SU-DHL-6 (cell line): ENCODE measurements around the gene PTPN14.

Experiments
- H2AFZ ChIP-seq: fragments of 200-600 bp; sonication (generic); 2 replicates; pipeline ENCODE4 v1.6.1; 2014; ENCODE audit warnings: low read depth, mild to moderate bottlenecking, moderate library complexity, mixed read lengths, antibody characterized with exemption, low read length; ENCODE audit not compliant: severe bottlenecking
- H3F3A ChIP-seq: fragments of 200-600 bp; shearing (Covaris generic); 2 replicates; pipeline ENCODE4 v1.6.0; 2016; ENCODE audit warnings: antibody characterized with exemption, mild to moderate bottlenecking; ENCODE audit not compliant: insufficient read depth
- H3K27ac ChIP-seq: fragments of 200-600 bp; sonication (generic); 2 replicates; pipeline ENCODE4 v1.5.1; 2016; ENCODE audit warnings: low read depth, mild to moderate bottlenecking, low read length, moderate library complexity, mixed read lengths
- H3K27me3 ChIP-seq: fragments of 200-600 bp; sonication (generic), shearing (Covaris generic); 2 replicates; pipeline ENCODE4 v1.6.0; 2014; ENCODE audit warnings: mild to moderate bottlenecking, low read length
- H3K36me3 ChIP-seq: fragments of 200-600 bp; sonication (generic); 2 replicates; pipeline ENCODE4 v1.6.1; 2014; ENCODE audit warnings: mild to moderate bottlenecking, low read length, mixed read lengths
- H3K4me2 ChIP-seq: fragments of 300-600, 200-600 bp; shearing (Covaris generic), sonication (generic); 2 replicates; pipeline ENCODE4 v1.6.0; 2014; ENCODE audit warnings: low read length, low read depth, mild to moderate bottlenecking; ENCODE audit not compliant: poor library complexity, severe bottlenecking
- H3K4me3 ChIP-seq: fragments of 200-600 bp; sonication (generic); 2 replicates; pipeline ENCODE4 v1.5.1; 2014; ENCODE audit warnings: antibody characterized with exemption, low read length, mild to moderate bottlenecking, mixed read lengths; ENCODE audit not compliant: insufficient read depth, poor library complexity, severe bottlenecking
- H3K79me2 ChIP-seq: fragments of 200-600 bp; sonication (generic); 2 replicates; pipeline ENCODE4 v1.6.1; 2014; ENCODE audit warnings: mild to moderate bottlenecking, low read length, moderate library complexity; ENCODE audit not compliant: insufficient read depth
- H3K9ac ChIP-seq: fragments of 200-600 bp; sonication (generic); 2 replicates; pipeline ENCODE4 v1.7.0; 2014; ENCODE audit warnings: mild to moderate bottlenecking, low read length
- H3K9me2 ChIP-seq: fragments of 200-600 bp; sonication (generic); replicated peaks from 2 replicates; pipeline ENCODE4 v1.6.1; 2014; ENCODE audit warnings: low read length; ENCODE audit not compliant: insufficient read depth
- H3K9me3 ChIP-seq: fragments of 200-600 bp; sonication (generic); 2 replicates; pipeline ENCODE4 v1.6.1; 2014; ENCODE audit warnings: low read length, mixed read lengths; ENCODE audit not compliant: insufficient read depth
- H4K20me1 ChIP-seq: fragments of 200-600 bp; sonication (generic); 2 replicates; pipeline ENCODE4 v1.6.1; 2014; ENCODE audit warnings: low read depth, mild to moderate bottlenecking, antibody characterized with exemption, low read length, moderate library complexity, mixed read lengths
- CTCF ChIP-seq: fragments of 200-600 bp; sonication (generic); IDR thresholded peaks from one replicate; pipeline ENCODE4 v1.5.1; 2017; ENCODE audit warnings: antibody characterized with exemption, mild to moderate bottlenecking, low read length, moderate library complexity; ENCODE audit not compliant: insufficient read depth, poor library complexity, severe bottlenecking
- EZH2phosphoT487 ChIP-seq: fragments of 200-600 bp; sonication (generic), shearing (Covaris generic); conservative IDR thresholded peaks from 2 replicates; pipeline ENCODE4 v1.6.1; 2018; ENCODE audit warnings: mild to moderate bottlenecking, antibody characterized with exemption, low read length, moderate library complexity, mixed read lengths

PTPN14 gene

GRCh38 chr1:214574598-214575411, 23.4 kb upstream of the PTPN14 start:
- Histone ChIP-seq H4K20me1 (no peaks in the 10 kb centered on the region), H3K9me3 (peaks cover 4% of the 10 kb centered on the region; the same call in 1 of the 2 replicates), H3K9me2 (no peaks in the 10 kb centered on the region), H2AFZ (no peak overlapping the region), H3K27ac (no peak overlapping the region), H3K27me3 (no peaks in the 10 kb centered on the region), H3K79me2 (no peaks in the 10 kb centered on the region), H3K36me3 (no peaks in the 10 kb centered on the region), H3K4me3 (no peak overlapping the region), H3K4me2 (no peak overlapping the region), H3K9ac (no peak overlapping the region), H3F3A (no peaks in the 10 kb centered on the region)
- TF ChIP-seq EZH2phosphoT487, result no peak

GRCh38 chr1:214573386-214574318, 22.2 kb upstream of the PTPN14 start:
- TF ChIP-seq EZH2phosphoT487 (no peak), CTCF (no peak)
- Histone ChIP-seq H3K27me3 (no peaks in the 10 kb centered on the region), H3K36me3 (no peaks in the 10 kb centered on the region), H3K4me3 (no peak overlapping the region), H4K20me1 (no peaks in the 10 kb centered on the region), H3K9me2 (no peaks in the 10 kb centered on the region), H3K9ac (no peak overlapping the region), H3K27ac (no peak overlapping the region), H3K79me2 (no peaks in the 10 kb centered on the region), H3K9me3 (peaks cover 4% of the 10 kb centered on the region; the same call in 1 of the 2 replicates), H3F3A (no peaks in the 10 kb centered on the region), H2AFZ (no peak overlapping the region), H3K4me2 (no peak overlapping the region)

- no peaks in the 10 kb centered on the region for H3K79me2 ChIP-seq
- TF ChIP-seq EZH2phosphoT487 (no peak), CTCF (no peak)
- H3K9ac ChIP-seq, result no peak overlapping the region
- H3K4me2 ChIP-seq, result no peak overlapping the region
- H3K27ac ChIP-seq, result no peak overlapping the region
- no peaks in the 10 kb centered on the region for H3K9me2 ChIP-seq
- peaks cover 4% of the 10 kb centered on the region; the same call in 1 of the 2 replicates for H3K9me3 ChIP-seq
- no peak overlapping the region for H3K4me3 ChIP-seq
- H4K20me1 ChIP-seq, result no peaks in the 10 kb centered on the region
- H3K36me3 ChIP-seq, result no peaks in the 10 kb centered on the region
- H2AFZ ChIP-seq, result no peak overlapping the region
- H3K27me3 ChIP-seq, result no peaks in the 10 kb centered on the region
- H3F3A ChIP-seq, result no peaks in the 10 kb centered on the region
Measured at GRCh38 chr1:214571281-214571680, 19.9 kb upstream of the PTPN14 start.
